Measurements from ENCODE around the gene DCANP1.
A peak's percentile ranks its signal among the peaks of the same experiment; 100 is the strongest.

DCANP1 gene

GRCh38 chr5:135450336-135450735 lies 3.2 kb upstream of the DCANP1 start:
- Histone ChIP-seq H2BK5ac (ENCODE audit: low read depth, low read length, poor library complexity) (no peak overlapping the region), H3K4me1 (ENCODE audit: control insufficient read depth in 1 of 2, insufficient read depth in 2 of 2, low read length in 2 of 2) (peaks cover 15 to 20% of the 10 kb centered on the region in 2 experiments)
- no CpG with 5 or more reads among the region's 3 CpGs for WGBS (ENCODE audit: extremely low coverage, insufficient coverage, insufficient read length)

DNA sequence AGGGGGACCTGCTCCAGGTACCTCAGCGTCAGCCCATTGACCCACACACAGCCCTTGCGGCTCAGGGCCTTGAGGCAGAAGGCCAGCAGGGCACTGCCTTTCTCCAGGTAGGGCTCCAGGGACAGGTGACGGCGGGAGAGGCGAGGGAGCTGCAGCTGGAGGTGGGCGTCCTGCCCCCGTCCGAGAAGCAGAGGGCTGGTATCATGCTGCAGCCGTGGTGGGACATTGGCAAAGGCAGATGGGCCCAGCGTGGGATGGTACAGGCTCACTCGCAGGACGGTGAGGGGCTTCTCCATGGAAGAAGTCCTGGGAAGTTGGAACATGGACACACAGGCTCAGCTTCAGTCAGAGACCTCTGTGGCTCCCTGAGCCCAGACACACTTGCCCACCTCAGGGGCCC lies 2.5 kb upstream of the DCANP1 start:
- Histone ChIP-seq H3K79me2 (ENCODE audit: control insufficient read depth, insufficient read depth, low read length, poor library complexity) (no peaks in the 10 kb centered on the region), H2AFZ (ENCODE audit: insufficient read depth, low read length, poor library complexity) (no peak overlapping the region), H3K79me1 (ENCODE audit: low read length) (peaks cover 3% of the 10 kb centered on the region), H3K23ac (ENCODE audit: low read length) (no peak overlapping the region), H3K9ac (ENCODE audit: low read length) (no peak overlapping the region), H3K18ac (ENCODE audit: low read length) (no peak overlapping the region), H3K4me2 (ENCODE audit: low read length) (no peak overlapping the region), H3K4ac (ENCODE audit: low read depth, low read length) (no peak overlapping the region), H3K9me3 (ENCODE audit: insufficient read depth, low read depth, low read length) (no peaks in the 10 kb centered on the region), H4K12ac (ENCODE audit: low read depth, low read length) (no peak overlapping the region), H3K14ac (ENCODE audit: low read length) (no peak overlapping the region), H4K91ac (ENCODE audit: low read depth, low read length) (no peak overlapping the region), H3K27ac (ENCODE audit: low read depth, low read length) (no peak overlapping the region), H3K36me3 (ENCODE audit: control insufficient read depth in 1 of 2, insufficient read depth in 2 of 2, low read length in 2 of 2) (no peaks in the 10 kb centered on the region), H3K4me1 (ENCODE audit: control insufficient read depth in 1 of 2, insufficient read depth in 2 of 2, low read length in 2 of 2) (peaks cover 17 to 22% of the 10 kb centered on the region in 2 experiments), H2AK5ac (ENCODE audit: low read length) (no peak overlapping the region), H3K4me3 (ENCODE audit: low read depth, low read length) (no peak overlapping the region), H2BK5ac (ENCODE audit: low read depth, low read length, poor library complexity) (no peak overlapping the region), H2BK12ac (ENCODE audit: low read length) (no peak overlapping the region), H3K27me3 (ENCODE audit: insufficient read depth, low read length) (no peaks in the 10 kb centered on the region), H4K8ac (ENCODE audit: low read depth, low read length) (no peak overlapping the region), H2BK120ac (ENCODE audit: insufficient read depth, low read length, poor library complexity) (no peak overlapping the region)
- DNase-seq: no peak
- WGBS (ENCODE audit: extremely low coverage, insufficient coverage, insufficient read length): no CpG with 5 or more reads among the region's 12 CpGs

More at GRCh38 chr5:135450336-135450735, 3.2 kb upstream of the DCANP1 start:
- DNase-seq: no peak
- no peaks in the 10 kb centered on the region for H3K9me3 ChIP-seq (ENCODE audit: insufficient read depth, low read depth, low read length)
- no peak overlapping the region for H3K14ac ChIP-seq (ENCODE audit: low read length)
- no peak overlapping the region for H4K8ac ChIP-seq (ENCODE audit: low read depth, low read length)
- H3K23ac ChIP-seq (ENCODE audit: low read length): no peak overlapping the region
- no peak overlapping the region for H4K91ac ChIP-seq (ENCODE audit: low read depth, low read length)
- no peak overlapping the region for H2AK5ac ChIP-seq (ENCODE audit: low read length)
- H2AFZ ChIP-seq (ENCODE audit: insufficient read depth, low read length, poor library complexity): no peak overlapping the region
- H3K36me3 ChIP-seq (ENCODE audit: control insufficient read depth in 1 of 2, insufficient read depth in 2 of 2, low read length in 2 of 2): no peaks in the 10 kb centered on the region
- H3K4ac ChIP-seq (ENCODE audit: low read depth, low read length): no peak overlapping the region
- H2BK120ac ChIP-seq (ENCODE audit: insufficient read depth, low read length, poor library complexity): no peak overlapping the region
- no peak overlapping the region for H3K18ac ChIP-seq (ENCODE audit: low read length)
- H3K9ac ChIP-seq (ENCODE audit: low read length): no peak overlapping the region
- H2BK12ac ChIP-seq (ENCODE audit: low read length): no peak overlapping the region
- H3K79me2 ChIP-seq (ENCODE audit: control insufficient read depth, insufficient read depth, low read length, poor library complexity): no peaks in the 10 kb centered on the region
- H3K27me3 ChIP-seq (ENCODE audit: insufficient read depth, low read length): no peaks in the 10 kb centered on the region
- peaks cover under 1% of the 10 kb centered on the region for H3K79me1 ChIP-seq (ENCODE audit: low read length)
- H4K12ac ChIP-seq (ENCODE audit: low read depth, low read length): no peak overlapping the region
- H3K4me2 ChIP-seq (ENCODE audit: low read length): no peak overlapping the region
- no peak overlapping the region for H3K4me3 ChIP-seq (ENCODE audit: low read depth, low read length)
- H3K27ac ChIP-seq (ENCODE audit: low read depth, low read length): no peak overlapping the region

- H3K23ac ChIP-seq (ENCODE audit: low read length): no peak overlapping the region
- H3K4me1 ChIP-seq (ENCODE audit: control insufficient read depth in 1 of 2, insufficient read depth in 2 of 2, low read length in 2 of 2): peaks cover 17 to 22% of the 10 kb centered on the region in 2 experiments
- H3K79me2 ChIP-seq (ENCODE audit: control insufficient read depth, insufficient read depth, low read length, poor library complexity): no peaks in the 10 kb centered on the region
- H2AFZ ChIP-seq (ENCODE audit: insufficient read depth, low read length, poor library complexity): no peak overlapping the region
- no peak for DNase-seq
- no peak overlapping the region for H2AK5ac ChIP-seq (ENCODE audit: low read length)
- no peak overlapping the region for H2BK120ac ChIP-seq (ENCODE audit: insufficient read depth, low read length, poor library complexity)
- H2BK12ac ChIP-seq (ENCODE audit: low read length): no peak overlapping the region
- H3K27me3 ChIP-seq (ENCODE audit: insufficient read depth, low read length): no peaks in the 10 kb centered on the region
- WGBS (ENCODE audit: extremely low coverage, insufficient coverage, insufficient read length): no CpG with 5 or more reads among the region's 9 CpGs
- no peak overlapping the region for H4K91ac ChIP-seq (ENCODE audit: low read depth, low read length)
- no peak overlapping the region for H3K14ac ChIP-seq (ENCODE audit: low read length)
- no peak overlapping the region for H2BK5ac ChIP-seq (ENCODE audit: low read depth, low read length, poor library complexity)
- H3K27ac ChIP-seq (ENCODE audit: low read depth, low read length): no peak overlapping the region
- no peaks in the 10 kb centered on the region for H3K36me3 ChIP-seq (ENCODE audit: control insufficient read depth in 1 of 2, insufficient read depth in 2 of 2, low read length in 2 of 2)
- no peak overlapping the region for H3K4me3 ChIP-seq (ENCODE audit: low read depth, low read length)
- H3K9ac ChIP-seq (ENCODE audit: low read length): no peak overlapping the region
- H3K9me3 ChIP-seq (ENCODE audit: insufficient read depth, low read depth, low read length): no peaks in the 10 kb centered on the region
- no peak overlapping the region for H3K4ac ChIP-seq (ENCODE audit: low read depth, low read length)
- H3K18ac ChIP-seq (ENCODE audit: low read length): no peak overlapping the region
- no peak overlapping the region for H4K8ac ChIP-seq (ENCODE audit: low read depth, low read length)
- no peak overlapping the region for H4K12ac ChIP-seq (ENCODE audit: low read depth, low read length)
- no peak overlapping the region for H3K4me2 ChIP-seq (ENCODE audit: low read length)
- H3K79me1 ChIP-seq (ENCODE audit: low read length): peaks cover 3% of the 10 kb centered on the region
Measured at GRCh38 chr5:135448791-135449507, 1.8 kb upstream of the DCANP1 start.

- no peak overlapping the region for H3K4ac ChIP-seq (ENCODE audit: low read depth, low read length)
- H3K27me3 ChIP-seq (ENCODE audit: insufficient read depth, low read length): no peaks in the 10 kb centered on the region
- peak overlapping the region; percentile 13 for H2BK12ac ChIP-seq (ENCODE audit: low read length)
- no peak overlapping the region for H3K27ac ChIP-seq (ENCODE audit: low read depth, low read length)
- H3K4me1 ChIP-seq (ENCODE audit: control insufficient read depth in 1 of 2, insufficient read depth in 2 of 2, low read length in 2 of 2): peaks cover 20 to 26% of the 10 kb centered on the region in 2 experiments
- H2AFZ ChIP-seq (ENCODE audit: insufficient read depth, low read length, poor library complexity): no peak overlapping the region
- H2BK5ac ChIP-seq (ENCODE audit: low read depth, low read length, poor library complexity): no peak overlapping the region
- no peaks in the 10 kb centered on the region for H3K9me3 ChIP-seq (ENCODE audit: insufficient read depth, low read depth, low read length)
- no peak overlapping the region for H2AK5ac ChIP-seq (ENCODE audit: low read length)
- H4K91ac ChIP-seq (ENCODE audit: low read depth, low read length): no peak overlapping the region
- H2BK120ac ChIP-seq (ENCODE audit: insufficient read depth, low read length, poor library complexity): no peak overlapping the region
- DNase-seq: peak in 1 of 2 donors; percentile 26
- no peak overlapping the region for H3K18ac ChIP-seq (ENCODE audit: low read length)
- H3K79me1 ChIP-seq (ENCODE audit: low read length): peaks cover 3% of the 10 kb centered on the region
- WGBS (ENCODE audit: extremely low coverage, insufficient coverage, insufficient read length): no CpG with 5 or more reads among the region's 9 CpGs
- no peaks in the 10 kb centered on the region for H3K36me3 ChIP-seq (ENCODE audit: control insufficient read depth in 1 of 2, insufficient read depth in 2 of 2, low read length in 2 of 2)
- H3K4me2 ChIP-seq (ENCODE audit: low read length): no peak overlapping the region
- H3K14ac ChIP-seq (ENCODE audit: low read length): no peak overlapping the region
- H3K9ac ChIP-seq (ENCODE audit: low read length): no peak overlapping the region
- no peak overlapping the region for H4K8ac ChIP-seq (ENCODE audit: low read depth, low read length)
- H4K12ac ChIP-seq (ENCODE audit: low read depth, low read length): no peak overlapping the region
- no peak overlapping the region for H3K23ac ChIP-seq (ENCODE audit: low read length)
- H3K79me2 ChIP-seq (ENCODE audit: control insufficient read depth, insufficient read depth, low read length, poor library complexity): no peaks in the 10 kb centered on the region
- H3K4me3 ChIP-seq (ENCODE audit: low read depth, low read length): no peak overlapping the region
Measured at GRCh38 chr5:135448071-135448739, 1.1 kb upstream of the DCANP1 start.

All from trophoblast cell (in vitro differentiated cells and primary cell).